ENCODE results near the gene M1AP. TPM values are rescaled to one million over a fixed set of nuclear protein-coding genes. Genes with fewer than 3 reads are reported as not detected.

The M1AP gene
- total and polyA plus RNA-seq, 7 donors, result 0.01 to 0.21 TPM; not detected in 5

GRCh38 chr2:74534411-74534810, 113.7 kb downstream of the M1AP start:
- H3K4me3 ChIP-seq, result no peak overlapping the region
- peaks cover 5 to 33% of the 10 kb centered on the region in 2 donors for H3K36me3 ChIP-seq (ENCODE audit: insufficient read depth in 1 of 2, low read depth in 1 of 2)
- 77 to 81% (median 77%) methylated on average over 12 of the region's 12 CpGs for whole genome bisulfite sequencing, 3 donors
- H3K27ac ChIP-seq, result no peak overlapping the region
- TF ChIP-seq CTCF (IDR thresholded peaks at IDR 0.05), result no peak
- H3K9me3 ChIP-seq, result no peaks in the 10 kb centered on the region
- no peaks in the 10 kb centered on the region for H3K27me3 ChIP-seq (ENCODE audit: insufficient read depth in 3 of 3, low read length in 2 of 3)
- peaks cover 17% of the 10 kb centered on the region for H3K4me1 ChIP-seq
- DNase-seq, result no peak
- no peak for ATAC-seq
- intact Hi-C loops (cut with DNase I), result loop anchor here in 1 of 2 donors (5.0 kb wide), 1 partner anchor 1093 kb away; no protein-coding TSS in a partner anchor

- no peak overlapping the region for H3K4me3 ChIP-seq
- no peak overlapping the region for H3K27ac ChIP-seq
- H3K4me1 ChIP-seq, result peaks cover 21% of the 10 kb centered on the region
- peaks cover 5 to 33% of the 10 kb centered on the region in 2 donors for H3K36me3 ChIP-seq (ENCODE audit: insufficient read depth in 1 of 2, low read depth in 1 of 2)
- DNase-seq, result no peak
- H3K9me3 ChIP-seq, result no peaks in the 10 kb centered on the region
- 71 to 84% (median 75%) methylated on average over 4 of the region's 4 CpGs for WGBS, 3 donors
- no peaks in the 10 kb centered on the region for H3K27me3 ChIP-seq (ENCODE audit: insufficient read depth in 3 of 3, low read length in 2 of 3)
- intact Hi-C loops (cut with DNase I), result loop anchor here in 1 of 2 donors (5.0 kb wide), 1 partner anchor 1094 kb away; no protein-coding TSS in a partner anchor
- ATAC-seq, result no peak
- no peak for TF ChIP-seq CTCF (IDR thresholded peaks at IDR 0.05)
Measured at GRCh38 chr2:74533464-74533863, 114.7 kb downstream of the M1AP start.

GRCh38 chr2:74532222-74532621, 115.9 kb downstream of the M1AP start:
- Histone ChIP-seq H3K36me3 (ENCODE audit: insufficient read depth in 1 of 2, low read depth in 1 of 2) (peaks cover 5 to 44% of the 10 kb centered on the region in 2 donors), H3K9me3 (no peaks in the 10 kb centered on the region), H3K4me1 (peaks cover 24% of the 10 kb centered on the region), H3K27ac (no peak overlapping the region), H3K4me3 (no peak overlapping the region), H3K27me3 (ENCODE audit: insufficient read depth in 3 of 3, low read length in 2 of 3) (no peaks in the 10 kb centered on the region)
- intact Hi-C loops (cut with DNase I), result loop anchor here in 1 of 2 donors (5.0 kb wide), 1 partner anchor 1095 kb away; no protein-coding TSS in a partner anchor
- DNase-seq (no peak), ATAC-seq (no peak)
- no peak for TF ChIP-seq CTCF (IDR thresholded peaks at IDR 0.05)

GRCh38 chr2:74531666-74532065, 116.5 kb downstream of the M1AP start:
- no peak for DNase-seq
- Histone ChIP-seq H3K4me1 (peaks cover 24% of the 10 kb centered on the region), H3K9me3 (no peaks in the 10 kb centered on the region), H3K27me3 (ENCODE audit: insufficient read depth in 3 of 3, low read length in 2 of 3) (no peaks in the 10 kb centered on the region), H3K27ac (no peak overlapping the region), H3K36me3 (ENCODE audit: insufficient read depth in 1 of 2, low read depth in 1 of 2) (peaks cover 6 to 50% of the 10 kb centered on the region in 2 donors), H3K4me3 (no peak overlapping the region)
- ATAC-seq, result no peak
- 82 to 85% (median 83%) methylated on average over 7 of the region's 7 CpGs for WGBS, 3 donors
- intact Hi-C loops (cut with DNase I), result loop anchor here in 1 of 2 donors (2.0 to 5.0 kb wide), 2 partner anchors 77 to 1096 kb away; partner anchors contain the start of gene INO80B
- TF ChIP-seq CTCF (IDR thresholded peaks at IDR 0.05), result no peak

Measured in psoas muscle (tissue), 8 donors.